NT2/D1 (cell line): Measurements from ENCODE around the gene TEDC1.
"Not testable (repeated sequence)": the region's sequence is repeated elsewhere in the genome, so short reads cannot be mapped to it uniquely, and the experiment has no call there.

Experiments used
- DNase-seq: peaks from one replicate; pipeline ENCODE4 v3.0.0-alpha.2; 2011; ENCODE audit warnings: low read depth, low spot score
- H3K27me3 ChIP-seq: 2 replicates; pipeline ENCODE4 v1.6.0; 2011; ENCODE audit warnings: mild to moderate bottlenecking; ENCODE audit not compliant: insufficient read length, insufficient read depth
- H3K36me3 ChIP-seq: 2 replicates; pipeline ENCODE4 v1.6.1; 2011; ENCODE audit warnings: mild to moderate bottlenecking, low read length, mixed read lengths; ENCODE audit not compliant: insufficient read depth, insufficient read length
- H3K4me1 ChIP-seq: 2 replicates; pipeline ENCODE4 v1.5.1; 2011; ENCODE audit not compliant: insufficient read depth, insufficient read length
- H3K4me3 ChIP-seq: 2 replicates; pipeline ENCODE4 v1.5.1; 2011; ENCODE audit warnings: low read depth; ENCODE audit not compliant: insufficient read length
- H3K9ac ChIP-seq: 2 replicates; pipeline ENCODE4 v1.6.0; 2011; ENCODE audit warnings: low read depth; ENCODE audit not compliant: insufficient read length
- H3K9me3 ChIP-seq: 2 replicates; pipeline ENCODE4 v1.5.1; 2011; ENCODE audit warnings: mild to moderate bottlenecking, low read length; ENCODE audit not compliant: insufficient read depth
- SUZ12 ChIP-seq: IDR thresholded peaks from 2 replicates; pipeline ENCODE4 v1.6.1; 2011; ENCODE audit not compliant: insufficient read length, insufficient read depth; ENCODE audit errors: extremely low read depth
- YY1 ChIP-seq: IDR thresholded peaks from 2 replicates; pipeline ENCODE4 v1.6.1; 2011; ENCODE audit not compliant: insufficient read length, insufficient read depth
- ZNF274 ChIP-seq: IDR thresholded peaks from 2 replicates; pipeline ENCODE4 v1.6.1; 2011; ENCODE audit warnings: mild to moderate bottlenecking, low read depth, low read length

The TEDC1 gene

GRCh38 chr14:105538481-105539049, 47.5 kb downstream of the TEDC1 start:
- Histone ChIP-seq H3K36me3 (no peaks in the 10 kb centered on the region), H3K9ac (no peak overlapping the region), H3K9me3 (peaks cover 6% of the 10 kb centered on the region; the same call in 1 of the 2 replicates), H3K4me3 (no peak overlapping the region), H3K4me1 (no peaks in the 10 kb centered on the region), H3K27me3 (peaks cover 22% of the 10 kb centered on the region)
- TF ChIP-seq SUZ12 (no peak), ZNF274 (no peak), YY1 (no peak)
- DNase-seq, result no peak

- H3K9ac ChIP-seq, result no peak overlapping the region
- H3K4me1 ChIP-seq, result no peaks in the 10 kb centered on the region
- no peak overlapping the region for H3K4me3 ChIP-seq
- H3K36me3 ChIP-seq, result no peaks in the 10 kb centered on the region
- TF ChIP-seq SUZ12, result no peak
- no peak for TF ChIP-seq YY1
- no peak for TF ChIP-seq ZNF274
- peaks cover 7% of the 10 kb centered on the region; the same call in 1 of the 2 replicates for H3K9me3 ChIP-seq
- DNase-seq, result no peak
- H3K27me3 ChIP-seq, result peaks cover 22% of the 10 kb centered on the region
These were observed 49.8 kb downstream of the TEDC1 start for GRCh38 chr14:105540811-105541210.

GRCh38 chr14:105541218-105541875, 50.3 kb downstream of the TEDC1 start:
- no peaks in the 10 kb centered on the region for H3K36me3 ChIP-seq
- H3K4me3 ChIP-seq, result no peak overlapping the region
- H3K4me1 ChIP-seq, result no peaks in the 10 kb centered on the region
- no peak overlapping the region for H3K9ac ChIP-seq
- H3K9me3 ChIP-seq, result peaks cover 7% of the 10 kb centered on the region; the same call in 1 of the 2 replicates
- peaks cover 22% of the 10 kb centered on the region for H3K27me3 ChIP-seq
- TF ChIP-seq YY1 (no peak), SUZ12 (no peak), ZNF274 (no peak)
- no peak for DNase-seq

- not testable (repeated sequence) for H3K36me3 ChIP-seq, H3K27me3 ChIP-seq, H3K9me3 ChIP-seq, DNase-seq, H3K4me1 ChIP-seq, H3K4me3 ChIP-seq, H3K9ac ChIP-seq
These were observed 54.6 kb downstream of the TEDC1 start for GRCh38 chr14:105545676-105546075.

GRCh38 chr14:105546410-105546809, 55.4 kb downstream of the TEDC1 start:
- not testable (repeated sequence) for H3K4me1 ChIP-seq, H3K9me3 ChIP-seq, H3K9ac ChIP-seq, H3K27me3 ChIP-seq, H3K4me3 ChIP-seq, H3K36me3 ChIP-seq, DNase-seq

- not testable (repeated sequence) for H3K4me3 ChIP-seq, DNase-seq, H3K36me3 ChIP-seq, H3K9ac ChIP-seq, H3K4me1 ChIP-seq, H3K27me3 ChIP-seq, H3K9me3 ChIP-seq
These were observed 56.0 kb downstream of the TEDC1 start for GRCh38 chr14:105547072-105547471.

GRCh38 chr14:105547741-105548169, 56.7 kb downstream of the TEDC1 start:
- Histone ChIP-seq H3K4me3 (no peak overlapping the region), H3K4me1 (no peaks in the 10 kb centered on the region), H3K9me3 (peaks cover 7% of the 10 kb centered on the region; the same call in 1 of the 2 replicates), H3K27me3 (no peaks in the 10 kb centered on the region), H3K36me3 (no peaks in the 10 kb centered on the region), H3K9ac (no peak overlapping the region)
- DNase-seq, result no peak
- no peak for TF ChIP-seq SUZ12
- no peak for TF ChIP-seq ZNF274
- no peak for TF ChIP-seq YY1
